Esophagus squamous epithelium (tissue), 5 donors: Measurements from ENCODE around the gene AK8. TPM values are rescaled to one million over a fixed set of nuclear protein-coding genes. Genes with fewer than 3 reads are reported as not detected.
A peak's percentile ranks its signal among the peaks of the same experiment; 100 is the strongest.

ENCODE experiments used
- DNase-seq: peaks from one replicate; lab custom pipeline; 2025; lab: John Stamatoyannopoulos, UW
- H3K27ac ChIP-seq, 4 donors: fragments of 200-600 bp; sonication (generic); one replicate each; pipeline ENCODE4 v1.5.1; 2016 to 2019; ENCODE audit warnings: mild to moderate bottlenecking in 1 of 4
- H3K27me3 ChIP-seq, 4 donors: fragments of 200-600 bp; sonication (generic); 1 replicate in 3 of 4; 2 replicates in 1 of 4; pipeline versions ENCODE4 v1.5.1 to v1.6.0; 2017 to 2021; ENCODE audit warnings: antibody characterized with exemption in 1 of 4
- H3K36me3 ChIP-seq, 3 donors: fragments of 200-600 bp; sonication (generic); one replicate each; pipeline ENCODE4 v1.5.1; 2016 to 2019
- H3K4me1 ChIP-seq, 3 donors: fragments of 200-600 bp; sonication (generic); one replicate each; pipeline ENCODE4 v1.5.1; 2017 to 2019
- H3K4me3 ChIP-seq, 4 donors: fragments of 200-600 bp; sonication (generic); 1 replicate in 3 of 4; 2 replicates in 1 of 4; pipeline ENCODE4 v1.5.1; 2016 to 2019; ENCODE audit warnings: mild to moderate bottlenecking in 2 of 4, moderate library complexity in 1 of 4
- H3K9me3 ChIP-seq, 3 donors: fragments of 200-600 bp; sonication (generic); one replicate each; pipeline ENCODE4 v1.5.1; 2016 to 2019
- CTCF ChIP-seq, 6 experiments: fragments of 450-650 bp in 4 of 6; fragments of 200-600 bp in 2 of 6; sonication (generic) in 2 of 6; IDR thresholded peaks; one replicate each; pipeline ENCODE4 v1.5.1; 2016 to 2019; ENCODE audit warnings: antibody characterized with exemption in 6 of 6, mild to moderate bottlenecking in 4 of 6, moderate library complexity in 4 of 6
- POLR2A ChIP-seq, 4 donors: fragments of 450-650 bp; IDR thresholded peaks; one replicate each; pipeline ENCODE4 v1.6.1; 2017; ENCODE audit warnings: antibody characterized with exemption in 4 of 4, mild to moderate bottlenecking in 4 of 4, moderate library complexity in 3 of 4
- WGBS, 2 donors: methylation state at CpG; one replicate each; pipeline ENCODE4 v1.1.5; 2018; 5-methylcytosine and 5-hydroxymethylcytosine counted together
- intact Hi-C: fragments of 100-400 bp; cut with DNase I; formaldehyde crosslinking; loops from one replicate; pipeline ENCODE4 v1.15.0; 2022
- total RNA-seq, 4 donors: library from RNA; depleted of rRNA; stranded (reverse); fragments of >200 nt; gene quantifications; one replicate each; pipeline ENCODE4 v1.1.0, GENCODE V29; 2016
- donor health status: DM: yes; HTN: yes; CAD: no.

The AK8 gene
- total RNA-seq, 4 donors from 2014 or later: 0.38 to 1.1 (median 0.48) TPM; not detected in 1

- Histone ChIP-seq H3K36me3 (no peaks in the 10 kb centered on the region), H3K27me3 (peaks cover 0 to 10% (median 0%) of the 10 kb centered on the region in 4 donors), H3K4me3 (no peak overlapping the region), H3K4me1 (peaks cover 0 to 60% (median 8%) of the 10 kb centered on the region in 3 donors), H3K27ac (peak overlapping the region; percentile 13 to 84 (median 76)), H3K9me3 (no peaks in the 10 kb centered on the region)
- no peak for DNase-seq
- TF ChIP-seq POLR2A (IDR thresholded peaks at IDR 0.05) (no peak), CTCF (IDR thresholded peaks at IDR 0.05) (no peak)
- intact Hi-C loops: no loop called here
- 50 to 66% methylated on average over 5 of the region's 5 CpGs for WGBS, 2 donors
Observed at GRCh38 chr9:132729235-132729890, 148.7 kb downstream of the AK8 start.

- 65 to 93% methylated on average over 2 of the region's 2 CpGs for WGBS, 2 donors
- no peak overlapping the region for H3K4me3 ChIP-seq
- H3K4me1 ChIP-seq: peaks cover 0 to 51% (median 8%) of the 10 kb centered on the region in 3 donors
- TF ChIP-seq POLR2A (IDR thresholded peaks at IDR 0.05): no peak
- no peak for TF ChIP-seq CTCF (IDR thresholded peaks at IDR 0.05)
- peak overlapping the region in 2 of 4 donors; percentile 84 for H3K27ac ChIP-seq
- intact Hi-C loops: no loop called here
- DNase-seq: no peak
- no peaks in the 10 kb centered on the region for H3K36me3 ChIP-seq
- peaks cover 0 to 1% (median 0%) of the 10 kb centered on the region in 4 donors for H3K27me3 ChIP-seq
- H3K9me3 ChIP-seq: no peaks in the 10 kb centered on the region
Observed at GRCh38 chr9:132728497-132728896, 149.6 kb downstream of the AK8 start.

GRCh38 chr9:132728071-132728470 lies 150.0 kb downstream of the AK8 start:
- Histone ChIP-seq H3K9me3 (no peaks in the 10 kb centered on the region), H3K4me1 (peaks cover 0 to 47% (median 8%) of the 10 kb centered on the region in 3 donors), H3K4me3 (no peak overlapping the region), H3K27ac (no peak overlapping the region), H3K27me3 (no peaks in the 10 kb centered on the region), H3K36me3 (no peaks in the 10 kb centered on the region)
- TF ChIP-seq CTCF (IDR thresholded peaks at IDR 0.05) (no peak), POLR2A (IDR thresholded peaks at IDR 0.05) (no peak)
- DNase-seq: no peak
- no CpG with 5 or more reads among the region's 5 CpGs for WGBS, 2 donors
- intact Hi-C loops: no loop called here

- TF ChIP-seq POLR2A (IDR thresholded peaks at IDR 0.05): no peak
- TF ChIP-seq CTCF (IDR thresholded peaks at IDR 0.05): no peak
- Histone ChIP-seq H3K36me3 (no peaks in the 10 kb centered on the region), H3K27me3 (peaks cover 0 to 11% (median 0%) of the 10 kb centered on the region in 4 donors), H3K27ac (no peak overlapping the region), H3K4me3 (no peak overlapping the region), H3K4me1 (peaks cover 0 to 33% (median 8%) of the 10 kb centered on the region in 3 donors), H3K9me3 (no peaks in the 10 kb centered on the region)
- WGBS, 2 donors: 68 to 92% methylated on average over 2 to 7 of the region's 8 CpGs
- no peak for DNase-seq
- intact Hi-C loops: no loop called here
Observed at GRCh38 chr9:132726576-132727130, 151.4 kb downstream of the AK8 start.

- intact Hi-C loops: no loop called here
- DNase-seq: no peak
- 84 to 90% methylated on average over 7 to 12 of the region's 13 CpGs for WGBS, 2 donors
- Histone ChIP-seq H3K27me3 (peaks cover 0 to 17% (median 0%) of the 10 kb centered on the region in 4 donors), H3K4me3 (no peak overlapping the region), H3K36me3 (no peaks in the 10 kb centered on the region), H3K4me1 (peaks cover 0 to 19% (median 5%) of the 10 kb centered on the region in 3 donors), H3K9me3 (no peaks in the 10 kb centered on the region), H3K27ac (no peak overlapping the region)
- TF ChIP-seq CTCF (IDR thresholded peaks at IDR 0.05) (no peak), POLR2A (IDR thresholded peaks at IDR 0.05) (no peak)
Observed at GRCh38 chr9:132725306-132725705, 152.8 kb downstream of the AK8 start.
